Stimulated activated CD8-positive, alpha-beta memory T cell treated with anti-CD3 and anti-CD28 coated beads, Interleukin-2, amount 100 ng/mL, for 48 hours (primary cell): ENCODE data around the gene C1orf210.

ENCODE experiments used
- DNase-seq, 2 donors: peaks; one replicate each; pipeline ENCODE4 v3.0.0-alpha.2; 2020; ENCODE audit warnings: low read depth in 2 of 2

C1orf210 gene

DNA sequence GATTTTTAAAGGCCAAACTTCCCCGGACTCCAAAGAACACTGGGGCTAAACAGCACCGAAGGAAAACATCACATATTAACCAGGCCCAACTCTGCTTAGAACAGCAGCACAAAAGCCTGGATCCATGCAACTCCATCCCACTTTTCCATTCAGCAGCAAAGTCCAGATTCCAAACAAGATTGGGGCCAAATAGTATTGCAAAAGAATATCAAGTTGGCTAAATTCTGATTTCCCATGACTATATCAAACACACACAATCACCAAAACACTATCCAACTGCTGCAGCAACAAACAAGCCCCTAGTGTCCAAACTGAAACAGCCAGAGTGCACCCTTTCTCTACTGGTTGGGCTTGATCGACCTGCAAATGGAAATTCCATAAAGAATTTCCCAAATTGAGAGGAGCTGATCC is 35.0 kb downstream of the C1orf210 start:
- no peak for DNase-seq

DNA sequence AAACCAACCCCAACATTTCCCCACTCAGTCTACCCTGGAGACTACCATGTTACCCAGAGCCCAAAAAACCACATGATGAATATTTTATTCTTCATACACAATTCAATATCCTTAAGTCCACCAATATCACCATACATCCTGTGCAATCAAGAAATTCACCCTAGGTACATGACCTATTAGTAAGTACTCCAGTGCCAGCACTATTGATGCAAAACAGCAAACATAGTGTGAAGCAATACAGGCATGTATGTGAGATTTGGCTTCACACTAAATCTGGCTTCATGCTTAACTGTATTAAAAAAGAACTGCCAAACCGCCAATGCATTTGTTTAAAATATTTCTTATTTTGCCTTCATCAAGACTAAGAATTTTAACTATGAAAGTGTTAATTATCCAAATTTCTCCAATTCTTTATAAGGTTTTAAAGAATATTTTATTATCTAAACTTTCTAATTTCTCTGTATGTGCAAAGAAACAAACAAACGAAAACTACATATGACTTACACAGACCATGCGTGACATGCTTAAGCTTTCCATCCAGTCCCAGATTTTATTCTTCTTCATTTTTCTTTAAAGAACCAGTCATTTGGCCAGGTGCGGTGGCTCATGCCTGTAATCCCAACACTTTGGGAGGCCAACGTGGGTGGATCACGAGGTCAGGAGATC is 38.0 kb downstream of the C1orf210 start:
- no peak for DNase-seq

DNA sequence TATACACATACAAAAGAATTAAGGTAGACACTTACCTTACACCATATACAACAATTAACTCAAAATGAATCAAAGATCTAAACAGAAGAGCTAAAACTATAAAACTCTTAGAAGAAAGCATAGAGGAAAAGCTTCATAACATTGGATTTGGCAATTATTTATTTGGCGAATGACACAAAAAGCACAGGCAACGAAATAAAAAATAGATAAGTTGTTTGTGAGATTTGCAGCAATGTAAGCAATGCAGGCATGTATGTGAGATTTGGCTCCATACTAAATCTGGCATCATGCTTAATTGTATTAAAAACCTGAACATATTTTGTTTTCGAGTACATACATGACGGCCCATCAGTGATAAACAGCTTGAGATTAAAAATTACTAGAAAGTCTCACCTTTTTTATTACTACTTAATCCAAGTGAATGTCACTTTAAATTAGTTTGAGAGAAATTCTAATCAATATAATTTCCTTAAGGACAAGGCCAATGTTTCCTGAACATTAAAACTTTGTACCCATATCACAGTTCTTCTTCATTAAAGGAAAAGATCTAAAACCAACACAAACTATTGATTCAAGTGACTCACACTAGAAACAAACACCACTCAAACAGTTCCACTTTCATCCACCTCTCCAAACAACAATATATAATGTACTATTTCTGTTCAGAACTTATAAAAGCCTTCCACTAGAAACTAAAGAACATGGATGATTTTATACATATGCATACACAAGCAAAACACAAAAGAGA is 38.7 kb downstream of the C1orf210 start:
- no peak for DNase-seq

DNA sequence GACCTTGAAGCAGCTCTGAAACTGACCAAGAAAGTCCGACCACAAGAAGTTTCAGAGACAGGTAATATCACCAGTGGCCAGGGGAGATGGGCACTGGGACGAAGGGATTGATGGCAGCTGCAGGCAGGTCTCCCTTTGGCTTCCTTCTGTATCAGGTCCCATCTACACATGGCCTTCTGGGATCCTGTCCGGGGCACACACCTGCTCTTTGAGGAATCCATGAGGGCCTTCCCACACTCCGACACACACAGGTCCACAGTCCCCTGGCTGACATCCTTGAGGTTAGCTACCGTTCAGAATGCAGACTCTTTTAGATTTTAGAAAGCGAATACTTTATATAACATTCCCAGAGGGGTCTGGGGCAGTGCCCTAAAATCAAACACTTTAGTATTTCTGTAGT is 42.1 kb downstream of the C1orf210 start:
- DNase-seq: no peak

DNA sequence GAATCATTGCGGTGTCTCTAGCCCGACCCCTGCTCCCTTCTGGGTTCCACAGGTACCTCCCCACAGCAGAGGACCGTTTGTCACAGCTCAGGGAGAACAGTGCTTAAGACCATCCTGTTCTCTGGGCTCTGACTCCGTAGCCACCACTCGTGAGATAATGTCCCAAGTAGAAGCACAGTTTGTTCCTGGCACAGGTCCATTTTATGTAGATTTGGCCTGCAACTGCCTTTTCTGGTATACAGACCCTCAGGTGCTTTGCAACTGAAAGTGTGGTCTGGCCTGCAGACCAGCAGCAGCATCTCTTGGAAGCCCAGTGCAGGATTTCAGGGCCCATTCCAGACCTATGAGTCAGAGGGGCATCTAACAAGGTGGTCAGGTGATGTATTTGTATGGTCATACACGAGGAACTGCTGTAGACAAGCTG is 44.0 kb downstream of the C1orf210 start:
- no peak for DNase-seq

DNA sequence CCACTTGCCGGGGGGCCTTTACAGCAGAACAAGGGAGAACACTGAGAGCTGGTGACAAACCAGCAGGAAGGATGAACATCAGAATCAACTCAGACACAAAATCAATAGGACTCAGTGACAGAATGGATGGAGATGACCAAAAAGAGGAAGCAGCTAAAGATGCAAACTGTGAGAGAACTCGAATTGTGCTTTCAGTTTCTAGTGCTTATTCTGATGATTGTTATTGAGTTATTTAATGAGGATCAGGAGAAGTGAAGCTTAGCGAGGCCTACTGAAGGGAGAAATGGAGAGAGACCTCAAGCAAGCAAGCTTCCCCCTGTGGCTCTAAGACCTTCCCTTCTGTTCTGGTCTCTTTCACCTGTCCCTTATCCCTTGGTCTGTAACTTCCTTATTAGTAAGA is 45.9 kb downstream of the C1orf210 start:
- DNase-seq: no peak

DNA sequence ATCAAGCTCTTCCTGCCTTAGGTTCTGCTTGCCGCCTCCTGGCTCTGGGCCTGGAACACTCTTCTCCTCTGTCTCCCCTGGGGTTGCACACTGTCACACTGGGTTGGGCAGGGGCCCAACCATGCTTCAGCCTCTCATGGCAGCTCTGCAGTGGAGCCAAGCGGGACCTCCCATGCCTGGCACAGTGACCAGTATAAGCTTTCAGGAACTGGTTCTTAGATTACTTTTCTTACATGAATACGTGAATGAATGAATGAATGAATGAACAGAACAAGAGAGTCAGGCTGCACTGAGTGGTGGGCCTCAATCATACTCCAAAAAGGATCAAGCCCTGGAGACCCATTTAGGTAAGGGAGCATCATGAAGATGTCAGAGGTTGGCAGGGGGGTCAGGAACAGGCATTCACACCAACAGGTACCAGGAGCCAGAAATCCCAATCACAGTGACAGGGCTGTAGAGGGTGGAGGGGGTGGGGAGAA is 46.4 kb downstream of the C1orf210 start:
- no peak for DNase-seq

DNA sequence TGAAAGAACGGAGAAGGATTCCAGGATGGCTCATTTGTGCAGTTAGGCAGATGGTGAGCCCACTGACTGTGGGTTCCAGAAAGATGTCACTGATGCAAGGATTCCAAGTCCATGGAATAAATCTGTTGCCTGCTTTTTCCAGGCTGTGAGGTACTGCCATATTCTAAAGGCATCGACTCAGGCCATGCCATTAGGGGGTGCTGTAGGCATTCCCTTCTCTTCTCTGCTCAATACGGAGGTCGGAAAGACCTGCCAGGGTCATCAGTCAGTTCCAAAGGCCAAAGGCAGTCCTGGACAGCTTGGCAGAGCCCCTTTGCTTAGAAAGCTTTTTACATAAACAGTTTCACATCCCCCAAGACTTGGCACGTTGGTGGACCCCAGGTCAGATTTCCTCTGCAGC is 47.3 kb downstream of the C1orf210 start:
- peak in 1 of 2 donors; percentile 15 for DNase-seq

DNA sequence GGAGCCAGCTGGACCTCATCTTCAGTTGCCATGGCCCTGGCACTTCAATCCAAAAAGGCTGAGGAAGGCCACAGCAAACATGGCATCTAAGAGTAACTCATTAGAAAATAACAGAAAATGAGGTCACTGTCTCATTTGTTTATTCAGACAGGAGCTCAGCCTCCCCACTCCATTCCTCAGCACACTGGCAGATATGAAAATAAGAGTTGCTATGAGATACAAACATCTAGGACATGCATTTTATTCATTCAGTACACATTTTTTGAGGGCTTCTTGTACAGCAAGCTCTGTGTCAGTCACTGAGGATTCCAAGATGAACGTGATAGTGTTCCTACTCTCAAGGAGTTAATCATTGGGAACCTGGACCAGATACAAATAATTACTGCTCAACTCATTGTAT is 48.3 kb downstream of the C1orf210 start:
- no peak for DNase-seq

DNA sequence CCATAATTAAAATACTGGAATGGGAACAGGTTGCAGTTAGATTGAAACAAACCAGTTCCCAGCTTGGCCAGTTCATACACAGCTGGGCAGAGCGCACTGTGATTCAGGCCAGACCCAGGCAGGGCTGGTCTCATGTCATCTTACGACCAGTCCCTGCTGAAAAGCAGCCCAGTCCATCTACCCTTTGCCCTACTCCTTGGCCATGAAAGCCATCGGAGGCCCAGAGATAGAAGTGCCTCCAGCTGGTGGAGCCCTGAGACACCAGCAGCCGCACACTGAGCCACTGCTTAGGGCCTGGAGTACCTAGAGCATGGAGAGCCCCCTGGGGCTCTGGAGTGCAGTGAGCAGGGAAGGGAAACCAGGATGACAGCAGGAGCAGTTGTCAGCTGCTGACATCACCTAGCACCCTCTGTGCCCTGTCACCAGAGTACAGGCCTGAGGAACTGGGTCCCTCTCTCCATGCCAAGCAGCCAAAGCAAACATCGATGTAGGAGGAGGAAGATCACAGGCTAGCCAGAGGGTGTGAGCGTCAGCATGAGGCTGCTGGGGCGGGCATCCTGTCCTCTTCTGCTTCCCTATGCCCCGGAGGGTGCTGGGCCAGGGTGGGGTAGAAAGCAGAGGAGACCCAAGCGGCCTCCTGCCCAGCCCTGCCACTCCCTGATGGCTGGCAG is 49.8 kb downstream of the C1orf210 start:
- no peak for DNase-seq

DNA sequence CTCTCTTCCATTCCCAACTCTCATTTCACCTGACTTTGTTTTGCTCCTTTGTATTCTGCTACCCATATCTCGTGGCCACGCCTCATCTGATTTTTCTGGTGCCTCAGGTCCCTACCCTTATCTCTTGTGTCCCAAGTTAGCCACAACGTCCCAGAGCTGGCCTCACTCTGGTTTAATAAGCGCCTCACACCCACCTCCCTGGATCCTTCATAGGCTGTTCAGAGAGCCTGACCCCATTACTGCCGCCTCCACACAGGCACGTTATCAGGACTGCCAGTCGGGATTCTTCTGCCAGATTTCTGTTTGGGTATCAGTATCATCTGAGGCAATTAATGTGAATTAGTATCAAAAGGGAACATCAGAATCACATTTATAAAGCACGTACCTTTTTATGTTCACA is 50.3 kb downstream of the C1orf210 start:
- no peak for DNase-seq

DNA sequence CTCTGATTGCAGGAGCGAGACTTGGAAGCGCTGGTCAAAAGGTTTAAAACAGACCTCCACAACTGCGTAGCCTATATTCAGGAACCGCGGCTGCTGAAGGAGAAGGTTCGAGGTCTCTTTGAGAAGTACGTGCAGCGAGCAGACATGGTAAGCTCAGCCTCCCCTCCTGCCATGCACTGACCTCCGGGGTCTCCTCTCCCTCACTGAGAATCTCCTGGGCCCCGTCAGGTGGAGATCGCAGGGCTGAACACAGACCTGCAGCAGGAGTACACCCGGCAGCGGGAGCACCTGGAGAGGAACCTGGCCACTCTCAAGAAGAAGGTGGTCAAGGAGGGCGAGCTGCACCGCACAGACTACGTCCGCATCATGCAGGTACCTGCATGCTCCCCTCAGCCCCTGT is 51.1 kb downstream of the C1orf210 start:
- no peak for DNase-seq

DNA sequence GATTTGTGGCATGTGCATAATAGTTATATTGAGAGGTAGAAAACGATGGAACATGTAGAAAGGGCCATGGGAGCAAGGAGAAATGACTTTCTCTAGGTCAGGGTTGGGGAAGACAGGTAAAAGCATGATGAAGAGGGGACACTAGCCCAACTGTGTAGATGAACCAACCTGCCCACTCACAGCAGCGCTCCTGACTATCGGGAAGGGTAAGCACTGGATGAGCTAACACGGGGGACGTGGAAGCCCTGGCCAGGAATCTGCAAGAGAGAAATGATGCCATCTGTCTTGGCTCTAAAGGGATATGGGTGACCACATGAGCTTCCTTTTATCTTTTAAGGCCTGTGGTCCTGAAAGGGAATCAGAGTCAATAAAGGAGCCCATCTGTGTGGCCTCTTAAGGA is 51.8 kb downstream of the C1orf210 start:
- no peak for DNase-seq

DNA sequence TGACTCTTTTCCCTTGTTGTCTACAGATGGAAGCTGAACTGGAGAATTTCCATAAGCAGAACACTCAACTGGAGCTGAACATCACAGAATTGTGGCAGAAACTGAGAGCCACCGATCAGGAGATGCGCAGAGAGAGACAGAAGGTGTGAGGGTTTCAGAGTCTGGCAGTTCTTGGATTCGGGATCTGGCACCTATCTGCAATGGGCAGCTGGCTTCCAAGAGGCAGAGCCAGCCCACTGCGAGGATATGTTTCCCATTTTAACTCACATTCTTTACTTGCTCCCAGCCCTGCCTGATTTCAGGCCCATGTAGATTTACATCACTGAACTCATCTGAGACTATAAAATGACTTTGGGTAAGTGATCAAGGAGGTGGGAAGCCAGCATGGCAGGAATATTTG is 52.9 kb downstream of the C1orf210 start:
- DNase-seq: no peak

DNA sequence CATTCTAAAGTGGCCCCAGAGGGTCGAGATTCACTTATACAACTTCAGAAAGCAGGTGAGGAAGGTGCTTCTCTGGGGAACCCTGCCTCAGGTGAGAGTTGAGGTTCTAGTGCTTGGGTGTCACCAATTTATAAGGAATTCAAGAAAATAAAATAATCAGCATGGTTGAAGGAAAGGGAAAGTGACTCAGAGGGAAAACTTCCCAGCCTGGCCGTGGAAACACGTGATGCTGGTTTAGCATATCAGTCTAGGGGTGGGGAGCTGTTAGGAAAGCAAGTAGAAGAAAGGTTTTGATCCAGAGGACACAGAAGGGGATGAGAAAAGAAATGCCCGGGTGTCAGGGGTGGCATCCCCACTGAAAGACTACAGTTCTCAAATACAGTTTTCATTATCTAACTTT is 53.3 kb downstream of the C1orf210 start:
- no peak for DNase-seq
